ENCODE measurements around the gene GPR32. TPM values are rescaled to one million over a fixed set of nuclear protein-coding genes. Genes with fewer than 3 reads are reported as not detected.

The GPR32 gene
- total and polyA plus RNA-seq, 10 of the 15 experiments (the other 5 are each of a cell fraction or from before 2014, with no cell fraction given): not detected

GRCh38 chr19:50797781-50798658 is 27.8 kb downstream of the GPR32 start:
- peaks cover 9% of the 10 kb centered on the region for H4K20me1 ChIP-seq (ENCODE audit: control insufficient read depth, insufficient read depth)
- CTCF ChIA-PET: interaction anchor here (1.3 to 3.4 kb wide), 2 partner anchors 124 kb away, joined by 3 to 24 read pairs; no protein-coding TSS in a partner anchor
- TF ChIP-seq CUX1 (IDR thresholded peaks at IDR 0.05; ENCODE audit: insufficient replicate concordance, low read depth, low read length) (no peak), ZNF24 (IDR thresholded peaks at IDR 0.05) (no peak), PAX8 (IDR thresholded peaks at IDR 0.05) (no peak), POLR2AphosphoS5 (IDR thresholded peaks at IDR 0.05; ENCODE audit: low read length) (peak; percentile 42; the same call in 1 of the 2 replicates), ETV6 (conservative IDR thresholded peaks at IDR 0.05 in 1 of 2, IDR thresholded peaks at IDR 0.05 in 1 of 2; ENCODE audit: borderline replicate concordance in 1 of 2, low read depth in 1 of 2) (no peak), RCOR1 (conservative IDR thresholded peaks at IDR 0.05; ENCODE audit: low read depth, low read length) (no peak), ZNF217 (IDR thresholded peaks at IDR 0.05) (no peak), RAD51 (IDR thresholded peaks at IDR 0.05) (no peak), GATAD2B (conservative IDR thresholded peaks at IDR 0.05; ENCODE audit: low read depth) (no peak), NR2C2 (IDR thresholded peaks at IDR 0.05; ENCODE audit: borderline replicate concordance, control insufficient read depth, insufficient read length, low read depth) (no peak), ZSCAN29 (IDR thresholded peaks at IDR 0.05) (no peak), SP1 (IDR thresholded peaks at IDR 0.05; ENCODE audit: low read depth, low read length) (no peak), CBX3 (IDR thresholded peaks at IDR 0.05; ENCODE audit: borderline replicate concordance, low read depth) (no peak), REST (IDR thresholded peaks at IDR 0.05; ENCODE audit: low read depth, low read length) (peak; percentile 63; the same call in 1 of the 2 replicates), HCFC1 (IDR thresholded peaks at IDR 0.05; ENCODE audit: low read length) (no peak)

More at GRCh38 chr19:50797781-50798658, 27.8 kb downstream of the GPR32 start:
- 86% methylated on average over 18 of the region's 18 CpGs for WGBS (ENCODE audit: insufficient coverage, insufficient replicate concordance, low lambda C conversion rate, missing lambda C conversion rate)
- peaks cover 31 to 34% of the 10 kb centered on the region in 2 experiments for H3K36me3 ChIP-seq (ENCODE audit: control insufficient read depth in 2 of 2, insufficient read depth in 2 of 2, low read length in 1 of 2)
- no peaks in the 10 kb centered on the region for H3K9me3 ChIP-seq (replicated peaks; ENCODE audit: control insufficient read depth, insufficient read depth, low read length)
- no peak overlapping the region for H3K27ac ChIP-seq (ENCODE audit: control insufficient read depth, insufficient read depth)
- ChIA-PET SMC1A (ENCODE audit: uncharacterized antibody, unreplicated experiment) (interaction anchor here (2.0 kb wide), 1 partner anchor 124 kb away, joined by 7 read pairs; no protein-coding TSS in a partner anchor), POLR2A (no interaction called here), RAD21 (ENCODE audit: unreplicated experiment) (no interaction called here)
- H3K4me2 ChIP-seq (ENCODE audit: control insufficient read depth, insufficient read depth): no peak overlapping the region
- H3K27me3 ChIP-seq (replicated peaks in 1 of 2; ENCODE audit: control insufficient read depth in 2 of 2, insufficient read depth in 2 of 2, low read length in 1 of 2): no peaks in the 10 kb centered on the region
- peaks cover 12% of the 10 kb centered on the region for H3K4me1 ChIP-seq (ENCODE audit: control insufficient read depth, insufficient read depth, low read length)
- in situ Hi-C loops (cut with MboI): no loop called here
- FAIRE-seq (no peak), DNase-seq (ENCODE audit: low read depth, low spot score) (no peak), ATAC-seq (no peak)
- intact Hi-C loops (cut with micrococcal nuclease; ENCODE audit: unreplicated experiment): no loop called here
- no TSS peak for BruUV-seq (replicated peaks)
- peaks cover 33% of the 10 kb centered on the region for H3K79me2 ChIP-seq (ENCODE audit: control insufficient read depth, insufficient read depth, low read length)
- H3K9ac ChIP-seq (ENCODE audit: control insufficient read depth, insufficient read depth, low read length): no peak overlapping the region
- no peak overlapping the region for H3K4me3 ChIP-seq
- no peak overlapping the region for H2AFZ ChIP-seq (ENCODE audit: control insufficient read depth, low read depth, low read length)

Measured in GM12878 (cell line).